DOHH2 (cell line): ENCODE measurements around the gene DMD.

ENCODE experiments used
- H3F3A ChIP-seq: fragments of 200-600 bp; sonication (generic), shearing (Covaris generic); 2 replicates; pipeline ENCODE4 v1.6.0; 2016; ENCODE audit warnings: antibody characterized with exemption, mild to moderate bottlenecking; ENCODE audit not compliant: control insufficient read depth, insufficient read depth
- H3K27ac ChIP-seq: fragments of 200-600 bp; sonication (generic); 2 replicates; pipeline ENCODE4 v1.5.1; 2014; ENCODE audit warnings: low read depth, mild to moderate bottlenecking, low read length, moderate library complexity
- H3K27me3 ChIP-seq: fragments of 200-600 bp; sonication (generic); 2 replicates; pipeline ENCODE4 v1.6.1; 2014; ENCODE audit warnings: mild to moderate bottlenecking, low read length, mixed read lengths; ENCODE audit not compliant: control insufficient read depth
- H3K36me3 ChIP-seq: fragments of 200-600 bp; sonication (generic); 2 replicates; pipeline ENCODE4 v1.6.1; 2014; ENCODE audit warnings: mild to moderate bottlenecking, low read length, moderate library complexity, mixed read lengths; ENCODE audit not compliant: control insufficient read depth
- H3K4me1 ChIP-seq: fragments of 200-600 bp; sonication (generic); 2 replicates; pipeline ENCODE4 v1.6.1; 2014; ENCODE audit warnings: mild to moderate bottlenecking, low read length, mixed read lengths; ENCODE audit not compliant: control insufficient read depth
- H3K4me2 ChIP-seq: fragments of 200-600 bp; sonication (generic); 2 replicates; pipeline ENCODE4 v1.6.0; 2014; ENCODE audit warnings: mild to moderate bottlenecking, low read length, moderate library complexity
- H3K4me3 ChIP-seq: fragments of 200-600 bp; sonication (generic); 2 replicates; pipeline ENCODE4 v1.5.1; 2014; ENCODE audit warnings: mild to moderate bottlenecking, low read length, mixed read lengths
- H3K79me2 ChIP-seq: fragments of 200-600 bp; sonication (generic); 2 replicates; pipeline ENCODE4 v1.6.1; 2014; ENCODE audit warnings: mild to moderate bottlenecking, low read length, mixed read lengths; ENCODE audit not compliant: control insufficient read depth
- H3K9me2 ChIP-seq: fragments of 200-600 bp; sonication (generic); replicated peaks from 2 replicates; pipeline ENCODE4 v1.6.1; 2014; ENCODE audit warnings: mild to moderate bottlenecking, low read length, mixed read lengths; ENCODE audit not compliant: control insufficient read depth
- H3K9me3 ChIP-seq: fragments of 200-600 bp; sonication (generic); 2 replicates; pipeline ENCODE4 v1.6.1; 2014; ENCODE audit warnings: antibody characterized with exemption, low read length, mixed read lengths; ENCODE audit not compliant: control insufficient read depth, insufficient read depth
- H4K20me1 ChIP-seq: fragments of 200-600 bp; sonication (generic); 2 replicates; pipeline ENCODE4 v1.6.0; 2014; ENCODE audit warnings: low read depth, mild to moderate bottlenecking, antibody characterized with exemption, low read length, moderate library complexity; ENCODE audit not compliant: control insufficient read depth, insufficient read depth
- CTCF ChIP-seq: fragments of 200-600 bp; sonication (generic); IDR thresholded peaks from one replicate; pipeline ENCODE4 v1.5.1; 2014; ENCODE audit warnings: antibody characterized with exemption, mild to moderate bottlenecking, low read depth, low read length; ENCODE audit not compliant: poor library complexity, severe bottlenecking
- EZH2phosphoT487 ChIP-seq: fragments of 200-600 bp; sonication (generic); IDR thresholded peaks from 2 replicates; pipeline ENCODE4 v1.6.1; 2017; ENCODE audit warnings: borderline replicate concordance, mild to moderate bottlenecking, antibody characterized with exemption, low read length, moderate library complexity, mixed read lengths

DMD gene

GRCh38 chrX:31199840-31200114 is 2011.6 kb downstream of the DMD start:
- no peak overlapping the region for H3K4me2 ChIP-seq
- H3K9me2 ChIP-seq, result no peaks in the 10 kb centered on the region
- H3K27me3 ChIP-seq, result no peaks in the 10 kb centered on the region
- no peaks in the 10 kb centered on the region for H3K9me3 ChIP-seq
- H3K4me3 ChIP-seq, result no peak overlapping the region
- H3K79me2 ChIP-seq, result no peaks in the 10 kb centered on the region
- TF ChIP-seq EZH2phosphoT487 (no peak), CTCF (no peak)
- H4K20me1 ChIP-seq, result no peaks in the 10 kb centered on the region
- no peaks in the 10 kb centered on the region for H3K4me1 ChIP-seq
- H3F3A ChIP-seq, result no peaks in the 10 kb centered on the region
- H3K27ac ChIP-seq, result no peak overlapping the region
- H3K36me3 ChIP-seq, result no peaks in the 10 kb centered on the region

GRCh38 chrX:31199056-31199839 is 2012.1 kb downstream of the DMD start:
- no peaks in the 10 kb centered on the region for H3K4me1 ChIP-seq
- H3K79me2 ChIP-seq, result no peaks in the 10 kb centered on the region
- no peaks in the 10 kb centered on the region for H3K36me3 ChIP-seq

GRCh38 chrX:31190221-31190975 is 2021.0 kb downstream of the DMD start:
- no peaks in the 10 kb centered on the region for H3K4me1 ChIP-seq
- no peaks in the 10 kb centered on the region for H3K9me2 ChIP-seq
- H4K20me1 ChIP-seq, result no peaks in the 10 kb centered on the region
- no peak overlapping the region for H3K4me3 ChIP-seq
- no peak overlapping the region for H3K27ac ChIP-seq
- no peaks in the 10 kb centered on the region for H3K36me3 ChIP-seq
- TF ChIP-seq EZH2phosphoT487 (no peak), CTCF (no peak)
- no peaks in the 10 kb centered on the region for H3K27me3 ChIP-seq
- H3F3A ChIP-seq, result no peaks in the 10 kb centered on the region
- no peaks in the 10 kb centered on the region for H3K9me3 ChIP-seq
- no peak overlapping the region for H3K4me2 ChIP-seq
- no peaks in the 10 kb centered on the region for H3K79me2 ChIP-seq

More at GRCh38 chrX:31199056-31199839, 2012.1 kb downstream of the DMD start:
- Histone ChIP-seq H3K9me2 (no peaks in the 10 kb centered on the region), H3F3A (no peaks in the 10 kb centered on the region), H3K9me3 (no peaks in the 10 kb centered on the region), H3K4me2 (no peak overlapping the region), H3K27ac (no peak overlapping the region), H4K20me1 (no peaks in the 10 kb centered on the region), H3K4me3 (no peak overlapping the region), H3K27me3 (no peaks in the 10 kb centered on the region)
- no peak for TF ChIP-seq EZH2phosphoT487
- no peak for TF ChIP-seq CTCF
